ENCODE results near the gene NRDC. TPM values are rescaled to one million over a fixed set of nuclear protein-coding genes. Genes with fewer than 3 reads are reported as not detected.
"Not testable (repeated sequence)": the region's sequence is repeated elsewhere in the genome, so short reads cannot be mapped to it uniquely, and the experiment has no call there.

NRDC gene
- polyA plus RNA-seq, 10 donors, result 99.2 to 173 (median 130) TPM

- peak in 1 of 3 donors; percentile 93 for DNase-seq
Measured at GRCh38 chr1:51898090-51898734, 19.7 kb upstream of the NRDC start.

GRCh38 chr1:51897699-51898031, 19.1 kb upstream of the NRDC start:
- peak in 1 of 3 donors; percentile 93 for DNase-seq

GRCh38 chr1:51894748-51895147, 16.2 kb upstream of the NRDC start:
- DNase-seq, result not testable (repeated sequence)

- no peak for DNase-seq
Measured at GRCh38 chr1:51878308-51878615, 265 bp downstream of the NRDC start.

GRCh38 chr1:51877434-51878307, 856 bp downstream of the NRDC start:
- peak in 1 of 3 donors; percentile 27 for DNase-seq

GRCh38 chr1:51875836-51876235, 2.7 kb downstream of the NRDC start:
- DNase-seq, result no peak

- DNase-seq, result no peak
Measured at GRCh38 chr1:51875291-51875772, 3.2 kb downstream of the NRDC start.

- DNase-seq, result not testable (repeated sequence)
Measured at GRCh38 chr1:51873270-51873669, 5.3 kb downstream of the NRDC start.

- DNase-seq, result no peak
Measured at GRCh38 chr1:51871351-51871975, 7.1 kb downstream of the NRDC start.

GRCh38 chr1:51870603-51871350, 7.8 kb downstream of the NRDC start:
- no peak for DNase-seq

- DNase-seq, result no peak
Measured at GRCh38 chr1:51867479-51868232, 10.9 kb downstream of the NRDC start.

- no peak for DNase-seq
Measured at GRCh38 chr1:51863384-51863783, 15.1 kb downstream of the NRDC start.

- no peak for DNase-seq
Measured at GRCh38 chr1:51861669-51862068, 16.9 kb downstream of the NRDC start.

- no peak for DNase-seq
Measured at GRCh38 chr1:51859735-51860134, 18.8 kb downstream of the NRDC start.

- DNase-seq, result peak in 1 of 3 donors; percentile 6
Measured at GRCh38 chr1:51859333-51859732, 19.2 kb downstream of the NRDC start.

GRCh38 chr1:51858892-51859291, 19.6 kb downstream of the NRDC start:
- DNase-seq, result no peak

- no peak for DNase-seq
Measured at GRCh38 chr1:51856745-51857144, 21.8 kb downstream of the NRDC start.

GRCh38 chr1:51855624-51856023, 22.9 kb downstream of the NRDC start:
- DNase-seq, result no peak

GRCh38 chr1:51853360-51853759, 25.2 kb downstream of the NRDC start:
- DNase-seq, result no peak

GRCh38 chr1:51851882-51852396, 26.6 kb downstream of the NRDC start:
- no peak for DNase-seq

All from muscle of back (tissue), 11 donors.